IMR-90 (cell line): ENCODE results near the gene IQCB1. TPM values are rescaled to one million over a fixed set of nuclear protein-coding genes. Genes with fewer than 3 reads are reported as not detected.

ENCODE experiments used
- ATAC-seq: fragments of 200-7000 bp; cut with Tn5 transposase; 2 replicates; pipeline ENCODE4 v1.9.1; 2020; ENCODE audit warnings: low read depth, mild to moderate bottlenecking, moderate library complexity
- BruUV-seq: library from RNA; stranded (reverse); fragments of 400-500 nt; replicated peaks from 2 replicates; lab custom pipeline; 2021; lab: Mats Ljungman, UMichigan
- CTCF ChIA-PET: fragments of 300-600 bp; formaldehyde crosslinking; extraction: SDS; loops from one replicate; lab custom pipeline; 2021; ENCODE audit warnings: antibody characterized with exemption; lab: Yijun Ruan, JAX
- POLR2A ChIA-PET: fragments of 300-600 bp; sonication (Branson Sonifier 250); formaldehyde crosslinking; loops from one replicate; lab custom pipeline; 2022; ENCODE audit warnings: antibody characterized with exemption; ENCODE audit not compliant: unreplicated experiment; lab: Charles Lee
- DNase-seq: peaks from one replicate; pipeline ENCODE4 v3.0.0; 2013
- H2AFZ ChIP-seq: replicated peaks from 2 replicates; pipeline ENCODE3; 2013; ENCODE audit warnings: low read length, mild to moderate bottlenecking; ENCODE audit not compliant: poor library complexity
- H2AK5ac ChIP-seq: 2 replicates; pipeline ENCODE4 v1.6.1; 2013; ENCODE audit warnings: low read depth, low read length, inconsistent platforms
- H2AK9ac ChIP-seq: replicated peaks from 2 replicates; pipeline ENCODE3; 2013; ENCODE audit warnings: mild to moderate bottlenecking, low read depth, low read length, moderate library complexity; ENCODE audit not compliant: poor library complexity
- H2BK120ac ChIP-seq: 2 replicates; pipeline ENCODE4 v1.6.1; 2013; ENCODE audit warnings: low read depth, low read length, inconsistent platforms
- H2BK15ac ChIP-seq: 3 replicates; pipeline ENCODE4 v1.6.1; 2013; ENCODE audit warnings: low read depth, low read length, inconsistent platforms
- H2BK20ac ChIP-seq: 2 replicates; pipeline ENCODE4 v1.6.1; 2013; ENCODE audit warnings: low read depth, mild to moderate bottlenecking, inconsistent platforms, low read length, moderate library complexity
- H2BK5ac ChIP-seq: 2 replicates; pipeline ENCODE4 v1.6.1; 2013; ENCODE audit warnings: mild to moderate bottlenecking, low read depth, low read length, inconsistent platforms; ENCODE audit not compliant: poor library complexity, severe bottlenecking
- H3K14ac ChIP-seq: replicated peaks from 2 replicates; pipeline ENCODE4 v1.6.1; 2013; ENCODE audit warnings: low read depth, low read length, inconsistent platforms
- H3K18ac ChIP-seq: 2 replicates; pipeline ENCODE4 v1.6.1; 2013; ENCODE audit warnings: low read depth, low read length, control low read depth
- H3K23ac ChIP-seq: 2 replicates; pipeline ENCODE4 v1.6.1; 2013; ENCODE audit warnings: low read depth, low read length, inconsistent platforms
- H3K27ac ChIP-seq: 2 replicates; pipeline ENCODE4 v1.5.1; 2013; ENCODE audit warnings: mild to moderate bottlenecking, control low read depth, low read length; ENCODE audit not compliant: insufficient read depth
- H3K27me3 ChIP-seq: 2 replicates; pipeline ENCODE4 v1.6.1; 2013; ENCODE audit warnings: low read length; ENCODE audit not compliant: control insufficient read depth, insufficient read depth
- H3K36me3 ChIP-seq: 2 replicates; pipeline ENCODE4 v1.6.1; 2013; ENCODE audit warnings: low read length, mixed read lengths; ENCODE audit not compliant: control insufficient read depth, insufficient read depth
- H3K4ac ChIP-seq: 2 replicates; pipeline ENCODE4 v1.6.1; 2013; ENCODE audit warnings: low read depth, low read length, inconsistent platforms
- H3K4me1 ChIP-seq: 2 replicates; pipeline ENCODE4 v1.6.1; 2013; ENCODE audit warnings: low read length, mixed read lengths; ENCODE audit not compliant: control insufficient read depth, insufficient read depth
- H3K4me2 ChIP-seq: 2 replicates; pipeline ENCODE4 v1.6.1; 2013; ENCODE audit warnings: low read depth, mild to moderate bottlenecking, control low read depth, low read length, moderate library complexity
- H3K4me3 ChIP-seq: 2 replicates; pipeline ENCODE4 v1.5.1; 2013; ENCODE audit warnings: low read depth, mild to moderate bottlenecking, control low read depth, low read length, moderate library complexity; ENCODE audit not compliant: insufficient read depth
- H3K56ac ChIP-seq: 2 replicates; pipeline ENCODE4 v1.6.1; 2013; ENCODE audit warnings: low read length, inconsistent platforms; ENCODE audit not compliant: insufficient read depth; ENCODE audit errors: extremely low read depth
- H3K79me1 ChIP-seq, 2 experiments: 2 replicates each; pipeline ENCODE4 v1.6.1; 2013; ENCODE audit warnings: low read length in 2 of 2, inconsistent platforms in 1 of 2, low read depth in 1 of 2
- H3K9ac ChIP-seq: 2 replicates; pipeline ENCODE4 v1.6.1; 2013; ENCODE audit warnings: low read depth, low read length, control low read depth
- H3K9me1 ChIP-seq: 2 replicates; pipeline ENCODE4 v1.6.1; 2013; ENCODE audit warnings: low read length, inconsistent platforms; ENCODE audit not compliant: insufficient read depth
- H3K9me3 ChIP-seq: 2 replicates; pipeline ENCODE4 v1.6.1; 2013; ENCODE audit warnings: low read length; ENCODE audit not compliant: control insufficient read depth, insufficient read depth
- H4K20me1 ChIP-seq: 2 replicates; pipeline ENCODE4 v1.6.1; 2013; ENCODE audit warnings: low read length, inconsistent platforms; ENCODE audit not compliant: insufficient read depth
- H4K5ac ChIP-seq: 2 replicates; pipeline ENCODE4 v1.6.1; 2013; ENCODE audit warnings: mild to moderate bottlenecking, low read depth, low read length, control low read depth
- H4K8ac ChIP-seq, 2 experiments: 2 replicates each; pipeline ENCODE4 v1.6.1; 2013; ENCODE audit warnings: low read depth in 2 of 2, low read length in 2 of 2, control low read depth in 1 of 2, inconsistent platforms in 1 of 2
- H4K91ac ChIP-seq: 2 replicates; pipeline ENCODE4 v1.6.1; 2013; ENCODE audit warnings: low read depth, low read length, inconsistent platforms; ENCODE audit not compliant: insufficient read depth
- BHLHE40 ChIP-seq: fragments of 150-350 bp; IDR thresholded peaks from 2 replicates; pipeline ENCODE4 v1.6.1; 2016; ENCODE audit warnings: mild to moderate bottlenecking, low read depth, low read length
- FOS ChIP-seq: fragments of 150-350 bp; IDR thresholded peaks from 2 replicates; pipeline ENCODE4 v1.6.1; 2016; ENCODE audit warnings: low read depth, low read length
- MAFK ChIP-seq: IDR thresholded peaks from 2 replicates; pipeline ENCODE4 v1.6.1; 2012; ENCODE audit warnings: low read depth, low read length, improper control_type of control experiment
- MAZ ChIP-seq: IDR thresholded peaks from 2 replicates; pipeline ENCODE4 v1.6.1; 2012; ENCODE audit warnings: low read depth, mild to moderate bottlenecking, low read length, improper control_type of control experiment, moderate library complexity, borderline replicate concordance
- MXI1 ChIP-seq: IDR thresholded peaks from 2 replicates; pipeline ENCODE4 v1.6.1; 2012; ENCODE audit warnings: low read depth, mild to moderate bottlenecking, low read length, moderate library complexity, borderline replicate concordance
- NFE2L2 ChIP-seq: fragments of 150-350 bp; IDR thresholded peaks from 2 replicates; pipeline ENCODE4 v1.6.1; 2016; ENCODE audit warnings: low read depth, mild to moderate bottlenecking, low read length
- RAD21 ChIP-seq: IDR thresholded peaks from 2 replicates; pipeline ENCODE4 v1.6.1; 2012; ENCODE audit warnings: low read length, improper control_type of control experiment
- RCOR1 ChIP-seq: IDR thresholded peaks from 2 replicates; pipeline ENCODE4 v1.6.1; 2012; ENCODE audit warnings: mild to moderate bottlenecking, low read length, improper control_type of control experiment; ENCODE audit not compliant: insufficient replicate concordance
- SMC3 ChIP-seq: fragments of 150-350 bp; IDR thresholded peaks from 2 replicates; pipeline ENCODE4 v1.6.1; 2016; ENCODE audit warnings: low read depth, mild to moderate bottlenecking, antibody characterized with exemption, low read length, moderate library complexity
- WGBS, 2 experiments: methylation state at CpG; one replicate each; pipeline versions ENCODE4 v1.1.5 to v1.1.7; 2013; ENCODE audit warnings: missing lambda C conversion rate in 2 of 2; ENCODE audit not compliant: insufficient read length in 1 of 2; ENCODE audit errors: extremely low coverage in 2 of 2; 5-methylcytosine and 5-hydroxymethylcytosine counted together
- dilution Hi-C: fragments of 300-500 bp; cut with HindIII; formaldehyde crosslinking; loops from one replicate; pipeline ENCODE4 v1.14.3; 2018; ENCODE audit warnings: low sequenced_read_pairs; ENCODE audit not compliant: unreplicated experiment
- in situ Hi-C: fragments of 300-500 bp; cut with MboI; formaldehyde crosslinking; loops from 3 replicates; pipeline ENCODE4 v1.14.3; 2019; ENCODE audit warnings: low sequenced_read_pairs, inconsistent platforms, mixed read lengths
- intact Hi-C: fragments of 100-400 bp; cut with micrococcal nuclease; formaldehyde crosslinking; loops from 2 replicates; pipeline ENCODE4 v1.10.0; 2022
- polyA plus RNA-seq, 3 experiments: library from polyadenylated mRNA; depleted of rRNA; stranded (reverse); fragments of >200 nt; gene quantifications; 2 replicates each; pipeline ENCODE4 v1.2.3, GENCODE V29; 2012; ENCODE audit warnings: low replicate concordance in 1 of 3
- total RNA-seq: library from RNA; depleted of rRNA; stranded (reverse); fragments of >200 nt; gene quantifications from 2 replicates; pipeline ENCODE4 v1.2.3, GENCODE V29; 2012

Gene IQCB1
- total and polyA plus RNA-seq, 2 of the 4 experiments (the other 2 are of a cell fraction), result 13.5 to 18.3 TPM

- Histone ChIP-seq H3K56ac (no peak overlapping the region), H4K5ac (no peak overlapping the region), H3K4me1 (no peaks in the 10 kb centered on the region), H3K27me3 (no peaks in the 10 kb centered on the region), H4K8ac (no peak overlapping the region), H4K20me1 (no peaks in the 10 kb centered on the region), H2AFZ (no peak overlapping the region), H3K4me3 (no peak overlapping the region), H3K9me1 (no peaks in the 10 kb centered on the region), H3K9ac (no peak overlapping the region), H3K79me1 (no peaks in the 10 kb centered on the region), H2BK120ac (no peak overlapping the region), H3K14ac (no peak overlapping the region), H2AK9ac (no peak overlapping the region), H3K4ac (no peak overlapping the region), H2BK20ac (no peak overlapping the region), H3K36me3 (no peaks in the 10 kb centered on the region), H3K4me2 (no peak overlapping the region), H3K23ac (no peak overlapping the region), H2AK5ac (no peak overlapping the region), H3K9me3 (no peaks in the 10 kb centered on the region), H2BK15ac (no peak overlapping the region), H3K27ac (no peak overlapping the region), H2BK5ac (no peak overlapping the region), H4K91ac (no peak overlapping the region), H3K18ac (no peak overlapping the region)
- no TSS peak for BruUV-seq
- POLR2A ChIA-PET, result no interaction called here
- intact Hi-C loops (no loop called here), in situ Hi-C loops (no loop called here), dilution Hi-C loops (no loop called here)
- CTCF ChIA-PET, result no interaction called here
- TF ChIP-seq MAZ (no peak), FOS (no peak), RCOR1 (no peak), MAFK (no peak), MXI1 (no peak), NFE2L2 (no peak), BHLHE40 (no peak), SMC3 (no peak), RAD21 (no peak)
- WGBS, 2 experiments, result no CpG with 5 or more reads among the region's 1 CpG
- no peak for ATAC-seq
- no peak for DNase-seq
Observed at GRCh38 chr3:121796970-121797369, 37.9 kb downstream of the IQCB1 start.
